ENCODE measurements around the gene SH3TC1.
A peak's percentile ranks its signal among the peaks of the same experiment; 100 is the strongest.

The SH3TC1 gene

GRCh38 chr4:8274765-8275547 is 75.9 kb downstream of the SH3TC1 start:
- DNase-seq (ENCODE audit: low spot score) (no peak), FAIRE-seq (no peak)

DNA sequence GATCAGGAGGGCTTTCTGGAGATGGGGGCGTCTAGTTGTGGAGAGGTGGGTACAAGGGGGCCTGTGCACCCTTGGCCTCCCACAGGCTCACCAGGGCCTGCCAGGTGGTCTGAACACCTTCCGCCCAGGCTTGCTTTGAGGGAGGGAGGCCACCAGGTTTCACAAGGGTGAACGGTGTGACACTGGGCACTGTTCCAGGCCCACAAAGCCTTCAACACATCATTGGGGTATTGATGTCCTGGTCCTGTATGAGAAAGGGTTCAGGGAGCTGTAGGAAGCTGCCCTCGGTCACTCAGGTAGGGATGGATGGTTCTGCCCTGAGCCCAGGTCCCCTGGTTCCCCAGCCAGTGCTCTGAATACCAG is 76.4 kb downstream of the SH3TC1 start:
- no peak for FAIRE-seq
- DNase-seq (ENCODE audit: low spot score), result no peak

DNA sequence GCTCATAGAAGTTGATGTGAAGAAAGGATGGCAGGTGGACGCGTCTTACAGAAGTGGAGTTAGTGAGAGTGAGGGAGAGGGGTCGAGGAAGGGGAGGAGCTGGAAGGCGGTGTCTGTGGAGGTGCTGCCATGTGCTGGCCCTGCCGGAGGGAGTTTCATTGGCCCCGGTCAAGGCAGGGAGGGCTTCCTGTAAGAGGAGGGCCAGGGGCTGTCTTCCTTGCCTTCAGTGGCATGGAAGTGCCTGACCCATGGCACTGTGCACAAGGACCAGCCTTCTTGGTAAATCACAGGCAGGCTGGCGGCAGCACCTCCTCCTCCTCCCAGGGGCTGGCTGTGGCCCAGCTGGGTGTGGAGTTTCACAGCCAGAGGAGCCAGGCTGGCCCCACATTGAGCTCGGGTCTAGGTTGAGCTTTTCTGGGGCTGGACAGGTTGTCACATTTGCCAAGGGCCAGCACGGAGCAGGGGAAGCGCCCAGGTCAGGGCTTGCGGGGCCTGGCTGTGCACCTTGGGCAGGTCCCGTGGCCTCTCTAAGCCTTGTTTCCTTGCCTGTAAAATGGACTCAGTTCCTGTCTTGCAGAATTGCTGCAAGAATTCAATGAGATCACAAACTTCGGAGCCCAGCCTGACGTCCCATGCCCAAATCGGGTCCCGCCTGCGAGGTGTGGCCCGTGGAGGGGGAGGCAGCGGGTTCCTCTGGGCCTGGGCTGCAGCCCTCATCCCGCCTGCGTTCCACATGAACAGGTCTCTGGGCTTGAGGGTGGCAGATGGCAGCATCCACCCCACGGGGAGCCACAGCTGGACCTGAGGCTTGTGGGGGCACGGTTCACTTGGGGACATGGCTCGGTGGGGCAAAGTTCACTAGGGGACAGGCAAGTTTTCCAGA is 77.5 kb downstream of the SH3TC1 start:
- FAIRE-seq (no peak), DNase-seq (ENCODE audit: low spot score) (no peak)

GRCh38 chr4:8277356-8278008 is 78.4 kb downstream of the SH3TC1 start:
- DNase-seq (ENCODE audit: low spot score) (no peak), FAIRE-seq (no peak)

GRCh38 chr4:8278009-8278395 is 78.9 kb downstream of the SH3TC1 start:
- DNase-seq (ENCODE audit: low spot score), result no peak
- FAIRE-seq, result no peak

GRCh38 chr4:8278421-8279287 is 79.6 kb downstream of the SH3TC1 start:
- DNase-seq (ENCODE audit: low spot score) (peak; percentile 56), FAIRE-seq (peak; percentile 50)

DNA sequence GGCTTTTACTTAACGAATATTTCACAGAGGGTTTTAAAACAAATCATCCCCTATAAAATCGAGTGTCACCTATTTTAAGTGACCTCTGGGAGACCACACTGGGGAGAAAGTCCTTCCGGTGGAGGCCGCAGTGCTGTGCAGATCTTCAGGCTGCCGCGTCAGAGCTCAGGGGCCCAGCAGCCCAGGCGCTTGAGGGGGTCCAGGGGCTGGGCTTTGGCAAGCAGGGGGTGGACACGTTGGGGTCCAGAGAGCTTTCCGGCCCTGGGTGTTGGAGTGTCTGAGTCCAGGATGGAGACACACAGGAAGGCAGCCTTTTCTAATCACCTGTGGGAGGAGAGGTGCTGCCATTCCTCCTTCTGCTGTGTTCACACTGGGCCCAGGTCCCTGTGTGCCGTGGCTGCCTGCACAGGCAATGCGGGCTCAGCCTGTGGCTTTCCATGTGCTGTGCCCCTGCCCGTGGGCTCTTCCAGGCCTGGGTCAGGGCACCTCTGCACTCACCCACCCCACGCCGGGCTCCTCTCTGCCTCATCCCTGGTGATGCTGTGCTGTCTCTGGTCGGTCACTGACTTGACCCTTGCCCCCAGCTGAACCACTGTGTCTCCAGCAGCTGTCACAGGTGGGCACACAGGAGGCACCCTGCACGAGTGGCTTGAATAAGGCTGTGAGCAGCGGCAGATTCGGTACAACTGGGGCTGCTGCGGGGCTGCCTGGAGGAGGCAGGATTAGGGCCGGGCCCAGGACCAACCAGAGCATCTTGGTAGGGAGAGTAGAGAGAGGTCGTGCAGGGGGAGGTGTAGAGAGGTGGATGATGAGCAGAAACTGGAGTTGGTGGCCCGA is 80.4 kb downstream of the SH3TC1 start:
- FAIRE-seq (no peak), DNase-seq (ENCODE audit: low spot score) (no peak)

- no peak for FAIRE-seq
- DNase-seq (ENCODE audit: low spot score), result no peak
These were observed 81.2 kb downstream of the SH3TC1 start for GRCh38 chr4:8280158-8280875.

DNA sequence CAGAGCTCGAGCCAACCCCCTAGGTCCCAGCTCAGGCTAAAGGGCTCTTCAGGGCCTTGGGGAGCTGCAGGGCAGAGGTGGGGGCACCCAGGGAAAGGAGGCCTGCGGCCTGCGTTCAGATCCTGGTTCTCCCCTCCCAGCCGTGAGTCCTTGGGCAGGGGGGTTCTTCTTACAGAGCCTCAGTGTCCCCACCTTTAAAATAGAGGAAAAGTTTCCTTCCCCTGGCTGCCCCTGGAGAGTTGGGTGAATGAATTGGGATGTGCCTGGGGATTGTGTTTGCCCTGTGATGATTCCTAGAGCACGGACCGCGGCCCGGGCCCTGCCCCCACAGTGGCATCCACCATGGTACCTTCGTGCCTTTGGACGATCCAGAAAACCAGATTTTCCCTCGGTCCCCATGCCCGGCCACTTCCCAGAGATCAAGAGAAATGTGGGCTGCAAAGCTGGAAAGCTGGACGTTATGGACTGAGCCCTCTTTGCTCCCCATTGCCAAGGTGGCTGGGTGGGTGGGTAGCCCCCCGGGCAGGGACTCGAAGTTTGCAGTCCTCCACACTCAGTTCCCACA is 81.9 kb downstream of the SH3TC1 start:
- FAIRE-seq, result no peak

GRCh38 chr4:8281519-8282133 is 82.5 kb downstream of the SH3TC1 start:
- FAIRE-seq, result no peak
- DNase-seq (ENCODE audit: low spot score), result no peak

More for the DNA sequence above, 81.9 kb downstream of the SH3TC1 start:
- DNase-seq (ENCODE audit: low spot score), result no peak

DNA sequence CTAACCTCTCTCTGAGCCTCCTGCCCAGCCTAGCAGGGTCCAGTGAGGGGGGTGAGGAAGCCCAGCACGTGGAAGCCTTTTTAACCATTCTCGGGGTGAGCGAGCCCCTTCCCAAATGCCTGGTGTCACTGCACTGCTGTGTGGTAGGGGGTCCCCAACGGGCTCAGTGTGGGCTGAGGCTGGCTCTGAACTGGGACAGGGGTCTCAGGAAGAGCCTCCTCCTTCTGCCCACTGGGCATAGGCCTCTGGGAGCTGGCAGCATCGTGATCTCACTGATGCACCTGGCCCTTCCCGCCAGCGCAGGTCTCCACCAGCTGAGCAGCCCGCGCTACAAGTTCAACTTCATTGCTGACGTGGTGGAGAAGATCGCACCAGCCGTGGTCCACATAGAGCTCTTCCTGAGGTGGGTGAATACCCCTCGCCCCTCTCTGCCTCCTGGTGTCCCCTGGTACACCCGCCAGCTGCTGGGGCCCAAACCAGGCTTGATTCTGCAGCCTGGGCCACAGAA is 83.1 kb downstream of the SH3TC1 start:
- DNase-seq (ENCODE audit: low spot score) (no peak), FAIRE-seq (no peak)

DNA sequence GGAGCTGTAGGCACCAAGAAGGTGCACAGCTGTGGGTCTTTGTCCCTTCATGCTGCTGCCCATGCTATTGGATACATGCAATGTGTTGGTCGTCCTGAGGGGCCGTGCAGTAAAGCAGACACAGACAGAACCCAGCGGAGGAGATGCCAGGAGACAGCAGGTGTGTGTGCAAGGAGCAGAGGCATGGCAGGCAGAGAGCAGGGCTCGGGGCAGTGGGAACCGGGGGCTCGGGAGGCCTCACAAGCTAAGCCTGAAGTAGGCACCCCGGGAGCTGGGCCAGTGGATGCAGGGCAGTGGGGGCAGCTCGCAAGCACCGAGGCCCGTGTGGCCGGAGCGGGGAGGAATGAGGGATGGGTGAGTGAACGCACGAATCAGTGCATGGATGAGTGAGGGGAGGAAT is 83.7 kb downstream of the SH3TC1 start:
- FAIRE-seq, result no peak
- DNase-seq (ENCODE audit: low spot score), result no peak

DNA sequence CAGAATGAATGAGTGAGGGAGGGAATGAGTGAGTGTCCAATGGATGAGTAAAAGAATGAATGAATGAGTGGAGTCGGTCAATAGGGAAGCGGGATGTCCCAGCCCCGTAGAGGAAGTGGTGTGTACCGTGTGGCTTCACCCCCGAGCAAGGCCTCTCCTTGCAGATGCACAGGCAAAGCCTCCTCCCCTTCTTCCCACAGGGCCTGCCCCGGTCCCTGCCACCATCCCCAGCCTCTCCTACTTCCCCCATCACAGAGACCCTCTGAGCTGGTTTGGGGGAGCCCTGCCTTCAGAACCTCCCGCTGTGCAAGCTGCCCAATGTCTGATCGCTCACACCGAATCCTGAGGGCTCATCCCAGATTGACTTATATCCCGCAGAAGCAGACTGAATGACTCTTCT is 84.1 kb downstream of the SH3TC1 start:
- DNase-seq (ENCODE audit: low spot score), result no peak
- FAIRE-seq, result no peak

DNA sequence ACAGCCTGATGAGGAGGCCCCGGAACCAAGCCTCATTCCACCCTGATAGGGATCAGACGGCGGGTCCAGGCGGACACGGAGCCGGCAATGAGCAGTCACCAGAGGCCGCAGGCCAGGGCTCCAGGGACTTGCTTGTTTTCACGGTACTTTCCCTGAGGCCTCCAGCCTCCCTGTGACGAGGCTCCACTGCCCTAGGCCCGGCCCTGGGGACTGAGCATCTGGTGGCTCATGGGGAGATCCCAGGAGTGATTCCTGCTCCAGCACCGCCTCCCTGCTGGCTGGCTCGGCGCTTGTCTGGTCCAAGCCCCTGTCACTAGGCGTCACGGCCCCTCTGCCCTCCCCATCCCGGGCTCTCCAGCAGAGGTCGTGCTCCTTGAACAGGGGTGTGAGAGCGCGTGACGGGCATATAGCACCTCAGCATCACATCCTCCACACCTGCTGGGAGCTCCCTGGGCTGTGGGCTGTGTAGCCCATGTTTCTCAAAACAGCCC is 84.6 kb downstream of the SH3TC1 start:
- FAIRE-seq, result no peak
- no peak for DNase-seq (ENCODE audit: low spot score)

- no peak for DNase-seq (ENCODE audit: low spot score)
These were observed 85.3 kb downstream of the SH3TC1 start for GRCh38 chr4:8284391-8284790.

DNA sequence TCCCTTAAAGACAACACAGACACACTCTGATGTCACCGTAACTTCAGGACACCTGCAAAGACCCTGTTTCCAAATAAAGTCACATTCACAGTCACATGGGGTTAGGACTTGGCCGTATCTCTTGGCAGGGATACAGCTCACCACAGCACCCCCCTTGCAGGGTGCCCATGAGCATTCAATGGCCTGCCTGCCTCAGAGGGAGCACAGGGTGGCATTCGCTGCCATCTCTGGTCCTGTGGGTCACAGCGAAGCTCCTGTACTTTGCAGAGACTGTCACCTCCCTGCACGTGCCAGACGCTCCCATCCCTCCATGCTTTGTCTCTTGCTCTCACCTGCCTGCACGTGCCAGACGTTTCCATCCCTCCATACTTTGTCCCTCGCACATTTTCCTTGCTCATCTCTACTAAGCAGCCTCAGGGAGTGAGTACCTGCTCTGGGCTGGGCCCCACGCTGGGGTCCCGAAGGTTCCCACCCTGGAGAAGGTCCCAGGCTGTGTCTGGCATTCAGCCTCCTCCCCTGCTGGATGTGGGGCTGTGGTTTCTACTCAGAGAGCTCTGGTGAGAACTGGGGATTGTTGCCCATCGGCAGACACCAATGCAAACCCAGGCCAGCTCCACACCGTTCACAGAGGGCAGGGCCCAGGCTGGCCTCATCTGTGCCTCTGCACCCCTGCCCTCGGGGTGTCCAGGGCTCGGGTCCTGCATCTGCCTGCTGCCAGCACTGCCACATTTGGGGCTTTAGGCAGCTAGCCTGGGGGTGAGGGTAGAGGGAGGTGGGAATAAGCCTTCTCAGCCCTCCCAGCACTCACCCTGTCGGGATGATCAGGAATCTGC is 86.3 kb downstream of the SH3TC1 start:
- DNase-seq (ENCODE audit: low spot score) (no peak), FAIRE-seq (no peak)

More at GRCh38 chr4:8284391-8284790, 85.3 kb downstream of the SH3TC1 start:
- no peak for FAIRE-seq

DNA sequence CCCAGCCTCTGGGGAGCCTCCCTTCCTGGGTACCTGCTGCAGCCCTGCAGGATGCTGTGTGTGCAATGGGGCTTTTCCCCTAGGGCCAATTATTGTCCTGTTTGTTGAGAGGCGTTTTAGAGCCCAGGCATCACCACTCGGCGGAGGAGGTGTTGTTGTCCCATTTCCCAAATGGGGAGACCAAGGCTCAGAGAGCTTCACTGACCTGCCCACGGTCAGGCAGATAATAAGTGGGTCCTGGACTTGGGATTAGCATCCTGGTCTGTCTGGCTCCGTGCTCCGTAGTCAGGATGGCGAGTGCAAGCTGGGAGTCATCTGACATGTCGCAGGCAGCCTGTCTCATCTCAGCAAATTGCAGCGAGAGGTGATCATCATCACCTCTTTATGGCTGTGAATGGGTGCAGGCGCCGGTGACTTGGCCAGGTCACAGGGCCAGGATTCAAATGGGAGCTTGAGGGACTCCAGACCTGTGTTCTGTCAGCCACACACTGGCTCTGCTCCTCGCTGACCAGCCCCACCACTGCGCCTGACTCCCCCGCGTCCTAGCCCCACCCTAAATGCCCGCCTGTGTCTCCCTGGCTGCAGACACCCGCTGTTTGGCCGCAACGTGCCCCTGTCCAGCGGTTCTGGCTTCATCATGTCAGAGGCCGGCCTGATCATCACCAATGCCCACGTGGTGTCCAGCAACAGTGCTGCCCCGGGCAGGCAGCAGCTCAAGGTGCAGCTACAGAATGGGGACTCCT is 87.1 kb downstream of the SH3TC1 start:
- no peak for DNase-seq (ENCODE audit: low spot score)
- no peak for FAIRE-seq
